ENCODE measurements around the gene EIF3CL.
"Not testable (repeated sequence)": the region's sequence is repeated elsewhere in the genome, so short reads cannot be mapped to it uniquely, and the experiment has no call there.

GRCh38 chr16:28417033-28417432 is 13.4 kb upstream of the EIF3CL start:
- TF ChIP-seq CTCF, POLR2AphosphoS5 (IDR thresholded peaks at IDR 0.05): not testable (repeated sequence)
